Upper lobe of left lung (tissue), 4 donors: ENCODE data around the gene KISS1R.

Source experiments
- CTCF ChIP-seq, 6 experiments: fragments of 450-650 bp in 4 of 6; fragments of 200-600 bp in 2 of 6; sonication (generic) in 2 of 6; IDR thresholded peaks; one replicate each; pipeline ENCODE4 v1.5.1; 2016 to 2019; ENCODE audit warnings: antibody characterized with exemption in 6 of 6
- EP300 ChIP-seq, 4 donors: sonication (generic); formaldehyde crosslinking; IDR thresholded peaks; one replicate each; pipeline ENCODE4 v1.5.1; 2017; ENCODE audit warnings: antibody characterized with exemption in 4 of 4, control low read depth in 2 of 4
- POLR2A ChIP-seq, 4 donors: fragments of 450-650 bp; IDR thresholded peaks; one replicate each; pipeline ENCODE4 v1.5.1; 2016 to 2017; ENCODE audit warnings: antibody characterized with exemption in 4 of 4, mild to moderate bottlenecking in 2 of 4
- POLR2AphosphoS5 ChIP-seq, 2 donors: sonication (generic); formaldehyde crosslinking; IDR thresholded peaks; one replicate each; pipeline ENCODE4 v1.5.1; 2017; ENCODE audit warnings: antibody characterized with exemption in 2 of 2

GRCh38 chr19:913080-913748 is 3.9 kb upstream of the KISS1R start, which contains the start of gene R3HDM4:
- TF ChIP-seq CTCF (IDR thresholded peaks at IDR 0.05) (peak in 1 of 6 experiments; percentile 7), POLR2AphosphoS5 (IDR thresholded peaks at IDR 0.05) (peak; percentile 81 to 83), POLR2A (IDR thresholded peaks at IDR 0.05) (peak in 3 of 4 donors; percentile 12 to 69 (median 35)), EP300 (IDR thresholded peaks at IDR 0.05) (no peak)
